Measurements from ENCODE around the gene PBX1.

PBX1 gene

GRCh38 chr1:164863056-164863455 lies 304.1 kb downstream of the PBX1 start:
- no peak for TF ChIP-seq JUND (IDR thresholded peaks at IDR 0.05; ENCODE audit: low read depth)
- no peak for DNase-seq (ENCODE audit: low read depth in 1 of 2, low spot score in 1 of 2)
- in situ Hi-C loops (cut with HindIII; ENCODE audit: low pct_unique_long_range_greater_than_20kb, low sequenced_read_pairs): no loop called here

- TF ChIP-seq JUND (IDR thresholded peaks at IDR 0.05; ENCODE audit: low read depth): no peak
- no peak for DNase-seq (ENCODE audit: low read depth in 1 of 2, low spot score in 1 of 2)
- in situ Hi-C loops (cut with HindIII; ENCODE audit: low pct_unique_long_range_greater_than_20kb, low sequenced_read_pairs): no loop called here
These were observed 305.2 kb downstream of the PBX1 start for GRCh38 chr1:164864161-164864560.

GRCh38 chr1:164865385-164865784 lies 306.4 kb downstream of the PBX1 start:
- DNase-seq (ENCODE audit: low read depth in 1 of 2, low spot score in 1 of 2): no peak
- TF ChIP-seq JUND (IDR thresholded peaks at IDR 0.05; ENCODE audit: low read depth): no peak
- in situ Hi-C loops (cut with HindIII; ENCODE audit: low pct_unique_long_range_greater_than_20kb, low sequenced_read_pairs): no loop called here

- in situ Hi-C loops (cut with HindIII; ENCODE audit: low pct_unique_long_range_greater_than_20kb, low sequenced_read_pairs): no loop called here
- DNase-seq (ENCODE audit: low read depth in 1 of 2, low spot score in 1 of 2): no peak
- TF ChIP-seq JUND (IDR thresholded peaks at IDR 0.05; ENCODE audit: low read depth): no peak
These were observed 308.6 kb downstream of the PBX1 start for GRCh38 chr1:164867590-164867989.

GRCh38 chr1:164868990-164869389 lies 310.0 kb downstream of the PBX1 start:
- TF ChIP-seq JUND (IDR thresholded peaks at IDR 0.05; ENCODE audit: low read depth): no peak
- DNase-seq (ENCODE audit: low read depth in 1 of 2, low spot score in 1 of 2): no peak
- in situ Hi-C loops (cut with HindIII; ENCODE audit: low pct_unique_long_range_greater_than_20kb, low sequenced_read_pairs): no loop called here

GRCh38 chr1:164875518-164875917 lies 316.5 kb downstream of the PBX1 start:
- in situ Hi-C loops (cut with HindIII; ENCODE audit: low pct_unique_long_range_greater_than_20kb, low sequenced_read_pairs): no loop called here
- no peak for DNase-seq (ENCODE audit: low read depth in 1 of 2, low spot score in 1 of 2)
- no peak for TF ChIP-seq JUND (IDR thresholded peaks at IDR 0.05; ENCODE audit: low read depth)

- DNase-seq (ENCODE audit: low read depth in 1 of 2, low spot score in 1 of 2): no peak
- in situ Hi-C loops (cut with HindIII; ENCODE audit: low pct_unique_long_range_greater_than_20kb, low sequenced_read_pairs): no loop called here
- TF ChIP-seq JUND (IDR thresholded peaks at IDR 0.05; ENCODE audit: low read depth): no peak
These were observed 317.6 kb downstream of the PBX1 start for GRCh38 chr1:164876398-164877116.

GRCh38 chr1:164880199-164880598 lies 321.2 kb downstream of the PBX1 start:
- TF ChIP-seq JUND (IDR thresholded peaks at IDR 0.05; ENCODE audit: low read depth): no peak
- in situ Hi-C loops (cut with HindIII; ENCODE audit: low pct_unique_long_range_greater_than_20kb, low sequenced_read_pairs): no loop called here
- no peak for DNase-seq (ENCODE audit: low read depth in 1 of 2, low spot score in 1 of 2)

GRCh38 chr1:164880644-164881043 lies 321.7 kb downstream of the PBX1 start:
- TF ChIP-seq JUND (IDR thresholded peaks at IDR 0.05; ENCODE audit: low read depth): no peak
- no peak for DNase-seq (ENCODE audit: low read depth in 1 of 2, low spot score in 1 of 2)
- in situ Hi-C loops (cut with HindIII; ENCODE audit: low pct_unique_long_range_greater_than_20kb, low sequenced_read_pairs): no loop called here

- in situ Hi-C loops (cut with HindIII; ENCODE audit: low pct_unique_long_range_greater_than_20kb, low sequenced_read_pairs): no loop called here
- DNase-seq (ENCODE audit: low read depth in 1 of 2, low spot score in 1 of 2): no peak
- no peak for TF ChIP-seq JUND (IDR thresholded peaks at IDR 0.05; ENCODE audit: low read depth)
These were observed 326.3 kb downstream of the PBX1 start for GRCh38 chr1:164885311-164885710.

GRCh38 chr1:164886101-164886500 lies 327.1 kb downstream of the PBX1 start:
- no peak for TF ChIP-seq JUND (IDR thresholded peaks at IDR 0.05; ENCODE audit: low read depth)
- no peak for DNase-seq (ENCODE audit: low read depth in 1 of 2, low spot score in 1 of 2)
- in situ Hi-C loops (cut with HindIII; ENCODE audit: low pct_unique_long_range_greater_than_20kb, low sequenced_read_pairs): no loop called here

GRCh38 chr1:164891615-164892014 lies 332.6 kb downstream of the PBX1 start:
- in situ Hi-C loops (cut with HindIII; ENCODE audit: low pct_unique_long_range_greater_than_20kb, low sequenced_read_pairs): no loop called here
- no peak for TF ChIP-seq JUND (IDR thresholded peaks at IDR 0.05; ENCODE audit: low read depth)
- peak in 1 of 2 experiments; percentile 32 for DNase-seq (ENCODE audit: low read depth in 1 of 2, low spot score in 1 of 2)

- no peak for TF ChIP-seq JUND (IDR thresholded peaks at IDR 0.05; ENCODE audit: low read depth)
- in situ Hi-C loops (cut with HindIII; ENCODE audit: low pct_unique_long_range_greater_than_20kb, low sequenced_read_pairs): no loop called here
These were observed 336.3 kb downstream of the PBX1 start for GRCh38 chr1:164895026-164895912.

More at GRCh38 chr1:164895026-164895912, 336.3 kb downstream of the PBX1 start:
- DNase-seq (ENCODE audit: low read depth in 1 of 2, low spot score in 1 of 2): no peak
